GM19467 (cell line): Measurements from ENCODE around the gene CKB.
"Not testable (repeated sequence)": the region's sequence is repeated elsewhere in the genome, so short reads cannot be mapped to it uniquely, and the experiment has no call there.

Experiments used
- ATAC-seq: cut with Tn5 transposase; IDR thresholded peaks from one replicate; pipeline ENCODE4 v1.9.1; 2021; ENCODE audit warnings: mild to moderate bottlenecking, moderate library complexity; ENCODE audit not compliant: unreplicated experiment

The CKB gene

DNA sequence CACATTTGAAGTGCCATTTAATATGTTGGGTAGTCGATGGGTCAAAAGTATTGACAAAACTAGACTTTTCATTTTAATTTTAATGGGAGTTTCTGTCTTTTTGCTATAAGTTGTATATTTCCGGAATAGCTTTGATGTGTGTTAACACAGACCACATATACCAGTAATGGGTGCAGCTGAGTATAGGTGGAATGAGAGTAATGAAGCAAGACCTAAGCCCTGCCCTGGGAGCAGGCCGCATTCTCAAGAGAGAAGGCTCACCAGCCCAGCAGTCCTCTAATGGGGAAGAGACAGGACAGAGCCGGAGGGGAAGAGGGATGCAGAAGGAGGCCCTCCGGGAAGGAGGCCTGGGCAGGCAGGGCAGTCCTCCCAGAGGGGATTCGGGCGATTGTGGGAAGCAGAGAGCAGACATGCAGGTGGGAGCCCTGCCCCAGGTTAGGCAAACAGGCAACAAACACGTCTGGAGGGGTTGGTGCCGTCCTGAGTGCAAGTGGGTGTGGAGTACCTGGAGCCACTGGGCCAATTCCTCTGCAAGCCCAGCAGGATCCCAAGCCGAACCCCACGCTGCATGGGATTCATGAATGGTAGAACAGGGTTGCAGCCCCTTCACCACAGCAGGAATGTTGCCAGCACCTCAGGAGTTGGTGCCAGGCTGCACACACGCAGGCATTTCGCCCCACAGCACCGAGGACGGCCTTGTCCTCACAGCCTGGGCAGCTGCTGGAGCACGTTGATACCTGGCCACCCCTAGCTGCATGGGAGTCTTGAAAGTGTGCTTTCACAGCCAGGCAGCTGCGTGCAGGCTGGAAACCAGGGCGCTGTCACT, 7.8 kb downstream of the CKB start:
- no peak for ATAC-seq

GRCh38 chr14:103512701-103513611, 9.7 kb downstream of the CKB start:
- ATAC-seq = no peak

DNA sequence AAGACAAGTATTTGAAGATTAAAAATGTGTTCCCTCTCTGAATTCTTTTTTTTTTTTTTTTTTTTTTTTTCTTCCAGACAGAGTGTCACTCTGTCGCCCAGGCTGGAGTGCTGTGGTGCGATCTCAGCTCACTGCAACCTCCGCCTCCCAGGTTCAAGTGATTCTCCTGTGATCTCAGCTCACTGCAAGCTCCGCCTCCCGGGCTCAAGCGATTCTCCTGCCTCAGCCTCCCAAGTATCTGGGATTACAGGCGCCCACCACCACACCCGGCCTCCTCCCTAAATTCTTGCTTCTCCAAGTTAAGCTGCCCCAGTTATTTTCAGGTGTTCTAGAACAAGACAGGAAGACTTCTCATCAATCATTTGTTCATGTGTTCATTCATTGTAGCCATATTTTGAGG, 10.4 kb downstream of the CKB start:
- not testable (repeated sequence) for ATAC-seq

GRCh38 chr14:103510724-103511693, 11.6 kb downstream of the CKB start:
- ATAC-seq = no peak

- ATAC-seq = no peak
These were observed 12.5 kb downstream of the CKB start for GRCh38 chr14:103509864-103510723.

- no peak for ATAC-seq
These were observed 13.9 kb downstream of the CKB start for GRCh38 chr14:103508521-103509329.

GRCh38 chr14:103507751-103508150, 14.9 kb downstream of the CKB start:
- no peak for ATAC-seq

DNA sequence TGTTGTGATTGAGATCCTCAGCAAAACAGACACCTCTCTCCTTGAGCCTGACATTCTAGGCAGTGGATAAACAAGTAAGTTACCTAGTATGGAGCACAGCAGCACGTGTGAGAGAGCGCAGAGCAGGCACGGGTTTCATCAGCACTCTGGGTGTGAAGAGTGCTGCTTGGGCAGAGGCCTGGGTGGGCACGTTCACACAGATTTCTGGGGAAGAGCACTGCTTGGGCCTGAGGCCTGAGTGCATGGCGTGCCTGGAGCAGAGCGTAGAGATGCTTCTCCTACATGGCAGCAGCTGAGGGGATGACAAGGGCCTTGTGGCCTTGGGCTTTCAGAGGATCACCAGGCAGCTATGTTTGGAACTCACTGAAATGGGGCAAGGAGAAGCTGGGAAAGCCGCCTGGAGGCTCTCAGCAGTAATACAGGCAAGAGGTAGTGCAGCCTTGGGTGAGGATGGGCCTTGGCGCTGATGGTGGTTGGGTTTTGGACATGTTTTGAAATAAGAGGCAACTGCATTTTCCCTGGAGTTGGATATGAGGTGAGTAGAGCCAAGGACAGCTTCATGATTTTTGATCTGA, 17.6 kb downstream of the CKB start:
- no peak for ATAC-seq

DNA sequence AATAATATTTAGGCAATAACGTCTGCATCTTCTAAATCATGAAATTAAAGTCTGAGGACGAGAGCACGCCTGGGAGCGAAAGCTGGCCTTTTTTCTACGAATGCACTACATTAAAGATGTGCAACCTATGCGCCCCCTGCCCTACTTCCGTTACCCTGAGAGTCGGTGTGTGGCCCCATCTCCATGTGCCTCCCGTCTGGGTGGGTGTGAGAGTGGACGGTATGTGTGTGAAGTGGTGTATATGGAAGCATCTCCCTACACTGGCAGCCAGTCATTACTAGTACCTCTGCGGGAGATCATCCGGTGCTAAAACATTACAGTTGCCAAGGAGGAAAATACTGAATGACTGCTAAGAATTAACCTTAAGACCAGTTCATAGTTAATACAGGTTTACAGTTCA, 19.3 kb downstream of the CKB start:
- no peak for ATAC-seq

- no peak for ATAC-seq
These were observed 19.8 kb downstream of the CKB start for GRCh38 chr14:103502877-103503276.

DNA sequence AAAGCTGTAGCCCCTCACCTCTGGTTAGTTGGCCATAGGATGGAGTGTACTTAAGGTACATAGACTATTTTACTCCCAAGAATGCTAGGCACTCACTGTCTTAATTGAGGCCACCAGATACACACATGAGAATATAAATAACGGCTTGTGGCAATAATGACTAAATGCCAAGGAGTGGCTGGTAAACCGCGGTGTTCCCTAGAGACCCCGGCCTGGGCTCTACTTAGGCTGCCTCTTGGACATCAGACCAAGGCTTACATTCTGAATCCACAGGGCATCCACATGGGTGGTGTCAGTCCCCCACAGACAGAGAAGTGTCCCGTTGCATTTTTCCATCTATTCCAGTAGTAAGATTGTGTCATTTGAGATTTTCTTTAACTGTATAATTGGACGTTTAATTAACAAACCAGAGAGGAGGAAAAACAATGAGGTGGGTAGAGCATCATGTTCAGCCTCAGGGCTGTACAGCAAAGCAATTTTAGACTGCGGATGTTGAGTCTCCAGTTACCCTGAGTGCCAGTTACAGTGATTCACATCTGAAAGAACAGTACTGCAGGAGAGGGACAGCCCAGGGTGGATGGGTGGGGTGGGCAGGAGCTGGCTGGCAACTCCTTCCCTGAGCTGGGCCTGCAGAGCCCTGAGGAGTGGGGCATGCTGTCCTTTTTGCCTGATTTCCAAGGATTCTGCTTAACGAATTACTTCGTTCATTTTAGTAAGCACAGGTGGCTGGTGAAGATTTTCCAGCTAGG, 20.5 kb downstream of the CKB start:
- no peak for ATAC-seq

- no peak for ATAC-seq
These were observed 21.4 kb downstream of the CKB start for GRCh38 chr14:103501041-103501870.

DNA sequence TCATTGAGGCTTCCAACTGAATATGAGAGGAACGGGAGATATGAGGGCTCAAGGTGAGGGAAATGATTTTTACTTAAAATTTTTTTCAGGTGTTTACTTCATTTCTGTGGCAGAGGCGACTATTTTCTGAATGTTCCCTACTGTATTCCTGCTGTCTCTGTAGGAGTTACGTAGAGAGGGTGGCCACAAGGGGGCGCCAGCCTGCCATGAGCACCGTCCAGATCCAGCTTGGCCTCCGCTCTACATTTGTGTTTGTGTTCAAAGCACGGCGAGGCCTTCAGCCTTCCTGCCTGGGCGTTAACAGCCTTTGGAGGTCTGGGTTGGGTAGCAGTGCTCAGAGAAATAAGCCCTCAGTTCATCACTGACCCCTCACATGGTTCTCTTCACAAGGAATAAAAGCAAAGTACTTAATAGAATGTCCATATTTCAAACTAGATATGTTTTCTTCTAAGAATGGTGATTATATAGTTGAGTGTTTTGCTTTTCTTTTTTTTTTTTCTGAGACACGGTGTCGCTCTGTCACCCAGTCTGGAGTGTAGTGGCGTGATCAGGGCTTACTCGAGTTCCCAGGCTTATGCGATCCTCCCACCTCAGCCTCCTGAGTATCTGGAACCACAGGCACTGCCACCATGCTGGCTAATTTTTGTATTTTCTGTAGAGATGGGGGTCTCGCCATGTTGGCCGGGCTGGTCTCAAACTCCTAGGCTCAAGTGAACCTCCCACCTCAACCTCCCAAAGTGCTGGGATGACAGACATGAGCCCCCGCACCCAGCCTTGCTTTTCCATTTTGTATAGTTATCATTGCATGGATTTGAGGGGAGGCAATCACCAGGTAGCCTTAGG, 22.3 kb downstream of the CKB start:
- ATAC-seq = no peak

GRCh38 chr14:103499709-103500108, 22.9 kb downstream of the CKB start:
- ATAC-seq = no peak

DNA sequence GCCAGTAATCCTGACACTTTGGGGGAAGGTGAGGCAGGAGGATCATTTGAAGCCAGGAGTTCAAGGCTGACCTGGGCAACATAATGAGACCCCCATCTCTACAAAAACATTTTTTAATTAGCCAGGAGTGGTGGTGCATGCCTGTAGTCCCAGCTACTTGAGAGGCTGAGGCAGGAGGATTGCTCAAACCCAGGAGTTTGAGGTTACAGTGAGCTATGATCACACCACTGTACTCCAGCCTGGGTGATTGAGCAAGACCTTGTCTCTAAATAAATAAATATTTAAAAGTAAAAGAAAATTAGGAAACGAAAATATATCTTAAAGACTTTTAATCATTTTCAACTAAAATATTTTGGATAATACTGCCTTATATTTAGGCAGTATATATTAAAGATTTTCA, 25.9 kb downstream of the CKB start:
- no peak for ATAC-seq

- no peak for ATAC-seq
These were observed 26.8 kb downstream of the CKB start for GRCh38 chr14:103495854-103496253.
